Measurements from ENCODE around the gene C2CD4D.

GRCh38 chr1:151839082-151839412 is 573 bp downstream of the C2CD4D start:
- TF ChIP-seq CTCF (IDR thresholded peaks at IDR 0.05; ENCODE audit: insufficient read depth, low read depth, low read length) (no peak), EZH2 (IDR thresholded peaks at IDR 0.05; ENCODE audit: insufficient read depth, low read length) (peak; percentile 25)
